Cardiac muscle cell (in vitro differentiated cells and primary cell): ENCODE results near the gene TSHZ3. TPM values are rescaled to one million over a fixed set of nuclear protein-coding genes. Genes with fewer than 3 reads are reported as not detected.

Source experiments
- DNase-seq, 2 donors: peaks; one replicate each; pipeline versions ENCODE4 v3.0.0 to v3.0.0-alpha.2; 2010 to 2017; ENCODE audit warnings: low read depth in 1 of 2, low spot score in 1 of 2
- H3K27ac ChIP-seq: fragments of 200-600 bp; sonication (generic); 2 replicates; pipeline ENCODE4 v1.5.1; 2016
- H3K27me3 ChIP-seq: fragments of 200-600 bp; sonication (generic); 2 replicates; pipeline ENCODE4 v1.6.0; 2016; ENCODE audit warnings: control low read depth
- H3K36me3 ChIP-seq: fragments of 200-600 bp; sonication (generic); 2 replicates; pipeline ENCODE4 v1.5.1; 2016; ENCODE audit warnings: control low read depth
- H3K4me1 ChIP-seq: fragments of 200-600 bp; sonication (generic); 2 replicates; pipeline ENCODE4 v1.8.1; 2017; ENCODE audit warnings: low read depth, mild to moderate bottlenecking, mixed run types
- H3K4me3 ChIP-seq: fragments of 200-600 bp; sonication (generic); 2 replicates; pipeline ENCODE4 v1.5.1; 2016; ENCODE audit warnings: mild to moderate bottlenecking
- H3K9me3 ChIP-seq: fragments of 200-600 bp; sonication (generic); 2 replicates; pipeline ENCODE4 v1.5.1; 2017; ENCODE audit warnings: low read depth, mild to moderate bottlenecking, control low read depth
- CTCF ChIP-seq: IDR thresholded peaks from 2 replicates; pipeline ENCODE4 v1.5.1; 2012; ENCODE audit warnings: low read depth, mild to moderate bottlenecking, low read length
- polyA plus RNA-seq: library from polyadenylated mRNA; unstranded; fragments of >200 nt; fragmentation: Nextera tagmentation; extraction: Ambion mirVana; gene quantifications from 2 replicates; pipeline ENCODE4 v1.2.1, GENCODE V29; 2016
- total RNA-seq: library from RNA; depleted of rRNA; stranded (reverse); fragments of >200 nt; gene quantifications from 2 replicates; pipeline ENCODE4 v1.2.3, GENCODE V29; 2016

Gene TSHZ3
- total and polyA plus RNA-seq, 2 experiments from 2014 or later, result 0.57 to 1.7 TPM

DNA sequence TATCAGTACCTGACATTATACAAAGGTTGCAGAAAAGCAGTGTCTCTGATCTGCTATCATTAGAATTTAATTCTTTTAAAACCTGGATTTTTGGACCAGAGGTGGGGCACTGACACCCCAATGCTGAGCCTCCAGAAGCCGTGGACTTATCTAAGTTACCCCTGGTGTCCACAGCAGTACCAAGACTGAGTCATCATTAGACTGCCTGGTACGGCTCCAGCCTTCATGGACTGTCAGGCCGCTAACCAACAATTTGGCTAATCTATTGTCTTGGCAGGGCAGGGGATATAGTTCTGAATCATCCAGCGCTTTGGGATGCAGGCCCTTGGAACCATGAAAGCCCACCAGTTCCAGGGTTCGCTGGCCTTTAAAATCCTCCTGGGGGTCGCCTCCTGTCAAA is 78.3 kb downstream of the TSHZ3 start:
- DNase-seq, result peak in 1 of 2 donors; percentile 83
- Histone ChIP-seq H3K27me3 (no peaks in the 10 kb centered on the region), H3K4me3 (no peak overlapping the region), H3K4me1 (no peaks in the 10 kb centered on the region), H3K27ac (no peak overlapping the region), H3K36me3 (no peaks in the 10 kb centered on the region), H3K9me3 (no peaks in the 10 kb centered on the region)
- no peak for TF ChIP-seq CTCF

- no peak overlapping the region for H3K4me3 ChIP-seq
- no peaks in the 10 kb centered on the region for H3K4me1 ChIP-seq
- no peaks in the 10 kb centered on the region for H3K9me3 ChIP-seq
- no peak overlapping the region for H3K27ac ChIP-seq
- no peaks in the 10 kb centered on the region for H3K27me3 ChIP-seq
- TF ChIP-seq CTCF, result no peak
- no peak for DNase-seq
- H3K36me3 ChIP-seq, result no peaks in the 10 kb centered on the region
Observed at GRCh38 chr19:31269425-31270127, 79.7 kb downstream of the TSHZ3 start.

DNA sequence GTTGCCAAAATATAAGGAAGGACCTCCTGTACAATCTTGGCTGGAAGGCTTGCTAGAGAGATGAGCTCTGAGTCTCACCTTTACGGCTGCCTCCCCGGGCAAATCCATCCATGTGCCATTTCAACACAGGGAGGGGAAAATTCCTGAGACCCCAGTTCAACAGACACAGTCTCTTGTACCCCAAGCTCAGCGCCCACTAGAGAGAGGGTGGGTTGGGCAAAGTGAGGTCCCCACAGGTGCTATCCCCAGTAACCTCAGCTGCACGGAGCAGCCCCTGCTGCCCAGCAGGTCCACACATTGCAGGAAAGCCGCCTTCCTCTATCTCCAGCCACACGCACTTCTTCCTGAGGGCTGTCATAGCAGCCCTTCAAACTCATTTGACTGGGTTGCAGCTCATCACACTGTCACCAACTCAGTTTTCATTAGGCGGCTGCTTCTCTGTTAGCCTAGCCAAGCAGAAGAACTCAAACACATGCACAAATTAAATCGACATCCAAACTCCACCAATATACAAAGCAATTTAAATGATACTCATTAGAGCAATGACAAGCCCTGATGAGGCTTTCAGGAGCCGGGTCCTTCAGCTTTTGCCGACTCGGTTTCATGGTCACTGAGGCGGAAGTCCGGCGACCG is 80.4 kb downstream of the TSHZ3 start:
- H3K27me3 ChIP-seq, result no peaks in the 10 kb centered on the region
- DNase-seq, result no peak
- H3K4me3 ChIP-seq, result no peak overlapping the region
- no peak for TF ChIP-seq CTCF
- H3K9me3 ChIP-seq, result no peaks in the 10 kb centered on the region
- H3K36me3 ChIP-seq, result no peaks in the 10 kb centered on the region
- H3K27ac ChIP-seq, result no peak overlapping the region
- H3K4me1 ChIP-seq, result no peaks in the 10 kb centered on the region

DNA sequence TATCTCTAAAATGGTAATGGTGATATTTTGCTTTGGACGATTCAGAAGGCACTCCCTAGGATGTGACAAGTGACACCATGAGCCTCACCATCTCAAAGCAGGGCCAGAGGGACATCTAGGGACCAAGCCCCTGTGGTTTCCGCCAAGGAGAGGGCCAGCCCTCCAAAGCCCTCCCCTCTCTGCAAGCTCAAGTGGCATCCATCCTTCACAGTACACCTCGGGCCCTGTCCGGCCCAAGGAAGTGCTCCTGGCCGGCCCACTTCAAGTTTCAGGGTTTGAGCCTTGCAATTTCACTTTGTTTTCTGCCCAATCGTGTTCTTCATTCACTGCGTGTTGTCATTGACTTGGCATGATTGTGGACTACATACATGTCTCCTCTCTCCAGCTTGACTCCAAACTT is 82.5 kb downstream of the TSHZ3 start:
- no peak overlapping the region for H3K27ac ChIP-seq
- H3K9me3 ChIP-seq, result no peaks in the 10 kb centered on the region
- H3K4me1 ChIP-seq, result no peaks in the 10 kb centered on the region
- no peak for DNase-seq
- TF ChIP-seq CTCF, result no peak
- no peaks in the 10 kb centered on the region for H3K36me3 ChIP-seq
- H3K4me3 ChIP-seq, result no peak overlapping the region
- H3K27me3 ChIP-seq, result no peaks in the 10 kb centered on the region

- DNase-seq, result no peak
- H3K4me1 ChIP-seq, result no peaks in the 10 kb centered on the region
- no peaks in the 10 kb centered on the region for H3K36me3 ChIP-seq
- H3K4me3 ChIP-seq, result no peak overlapping the region
- no peak for TF ChIP-seq CTCF
- no peak overlapping the region for H3K27ac ChIP-seq
- peaks cover 3% of the 10 kb centered on the region for H3K27me3 ChIP-seq
- no peaks in the 10 kb centered on the region for H3K9me3 ChIP-seq
Observed at GRCh38 chr19:31266196-31266595, 83.0 kb downstream of the TSHZ3 start.
